ENCODE results near the gene ENTPD2.

Gene ENTPD2

GRCh38 chr9:137071282-137071681 is 17.4 kb upstream of the ENTPD2 start:
- TF ChIP-seq EGR1 (IDR thresholded peaks at IDR 0.05) (no peak), REST (IDR thresholded peaks at IDR 0.05; ENCODE audit: low read depth) (no peak), TAF1 (IDR thresholded peaks at IDR 0.05; ENCODE audit: low read depth) (no peak), EP300 (IDR thresholded peaks at IDR 0.05; ENCODE audit: borderline replicate concordance) (no peak), ZBTB7A (IDR thresholded peaks at IDR 0.05; ENCODE audit: low read depth) (no peak), CREB1 (IDR thresholded peaks at IDR 0.05; ENCODE audit: low read depth) (no peak), RAD21 (IDR thresholded peaks at IDR 0.05; ENCODE audit: low read depth) (no peak), NFIC (IDR thresholded peaks at IDR 0.05) (no peak), MAX (IDR thresholded peaks at IDR 0.05) (no peak), TEAD4 (IDR thresholded peaks at IDR 0.05) (no peak), FOXM1 (IDR thresholded peaks at IDR 0.05; ENCODE audit: borderline replicate concordance, low read depth) (no peak)

GRCh38 chr9:137070906-137071275 is 17.0 kb upstream of the ENTPD2 start:
- no peak; the same call in 1 of the 2 replicates for TF ChIP-seq NFIC (IDR thresholded peaks at IDR 0.05)
- no peak for TF ChIP-seq EP300 (IDR thresholded peaks at IDR 0.05; ENCODE audit: borderline replicate concordance)
- no peak for TF ChIP-seq YY1 (IDR thresholded peaks at IDR 0.05; ENCODE audit: low read depth)
- no peak for TF ChIP-seq CEBPB (IDR thresholded peaks at IDR 0.05)
- TF ChIP-seq MAX (IDR thresholded peaks at IDR 0.05), result no peak
- no peak for TF ChIP-seq TCF12 (IDR thresholded peaks at IDR 0.05; ENCODE audit: low read depth)
- no peak for TF ChIP-seq TEAD4 (IDR thresholded peaks at IDR 0.05)
- TF ChIP-seq USF1 (IDR thresholded peaks at IDR 0.05), result no peak
- no peak for TF ChIP-seq TAF1 (IDR thresholded peaks at IDR 0.05; ENCODE audit: low read depth)
- no peak for TF ChIP-seq FOXM1 (IDR thresholded peaks at IDR 0.05; ENCODE audit: borderline replicate concordance, low read depth)
- no peak for TF ChIP-seq EGR1 (IDR thresholded peaks at IDR 0.05)
- no peak for TF ChIP-seq RAD21 (IDR thresholded peaks at IDR 0.05; ENCODE audit: low read depth)
- TF ChIP-seq CREB1 (IDR thresholded peaks at IDR 0.05; ENCODE audit: low read depth), result no peak
- no peak for TF ChIP-seq ZBTB7A (IDR thresholded peaks at IDR 0.05; ENCODE audit: low read depth)

GRCh38 chr9:137070201-137070905 is 16.5 kb upstream of the ENTPD2 start, which contains the start of gene SAPCD2:
TSS of gene SAPCD2 (minus strand) at chr9:137070557. CDS start at chr9:137070460, 97 bp downstream.
- peak; percentile 11; the same call in 1 of the 2 replicates for TF ChIP-seq TEAD4 (IDR thresholded peaks at IDR 0.05)
- TF ChIP-seq EP300 (IDR thresholded peaks at IDR 0.05; ENCODE audit: borderline replicate concordance), result 0 out of 2 replicates have a peak, but pooled peaks have one; percentile 36
- TF ChIP-seq ZBTB7A (IDR thresholded peaks at IDR 0.05; ENCODE audit: low read depth), result no peak
- peak; percentile 75 for TF ChIP-seq MAX (IDR thresholded peaks at IDR 0.05)
- TF ChIP-seq FOXM1 (IDR thresholded peaks at IDR 0.05; ENCODE audit: borderline replicate concordance, low read depth), result peak; percentile 64; the same call in 1 of the 2 replicates
- 0 out of 2 replicates have a peak, but pooled peaks have one; percentile 37 for TF ChIP-seq CREB1 (IDR thresholded peaks at IDR 0.05; ENCODE audit: low read depth)
- TF ChIP-seq YY1 (IDR thresholded peaks at IDR 0.05; ENCODE audit: low read depth), result peak; percentile 48; the same call in 1 of the 2 replicates
- TF ChIP-seq EGR1 (IDR thresholded peaks at IDR 0.05), result no peak
- TF ChIP-seq TAF1 (IDR thresholded peaks at IDR 0.05; ENCODE audit: low read depth), result no peak
- TF ChIP-seq REST (IDR thresholded peaks at IDR 0.05; ENCODE audit: low read depth), result no peak
- peak; percentile 74 for TF ChIP-seq TCF12 (IDR thresholded peaks at IDR 0.05; ENCODE audit: low read depth)

GRCh38 chr9:137069508-137070091 is 15.7 kb upstream of the ENTPD2 start:
- TF ChIP-seq RAD21 (IDR thresholded peaks at IDR 0.05; ENCODE audit: low read depth), result no peak
- TF ChIP-seq TAF1 (IDR thresholded peaks at IDR 0.05; ENCODE audit: low read depth), result no peak
- no peak for TF ChIP-seq ZBTB7A (IDR thresholded peaks at IDR 0.05; ENCODE audit: low read depth)
- no peak for TF ChIP-seq NFIC (IDR thresholded peaks at IDR 0.05)
- no peak for TF ChIP-seq TEAD4 (IDR thresholded peaks at IDR 0.05)
- TF ChIP-seq FOXM1 (IDR thresholded peaks at IDR 0.05; ENCODE audit: borderline replicate concordance, low read depth), result no peak
- no peak for TF ChIP-seq TCF12 (IDR thresholded peaks at IDR 0.05; ENCODE audit: low read depth)
